ENCODE measurements around the gene RGMB. TPM values are rescaled to one million over a fixed set of nuclear protein-coding genes. Genes with fewer than 3 reads are reported as not detected.

RGMB gene
- total RNA-seq, 4 donors from 2014 or later: 39.0 to 125 (median 50.3) TPM

GRCh38 chr5:98798847-98799246, 25.4 kb downstream of the RGMB start:
- 81 to 90% methylated on average over 2 to 3 of the region's 3 CpGs for whole genome bisulfite sequencing, 2 donors (ENCODE audit: low coverage in 1 of 2)
- in situ Hi-C loops (cut with MboI; ENCODE audit: low pct_ligation_motif_present in 1 of 4, low pct_unique_long_range_greater_than_20kb in 1 of 4, low sequenced_read_pairs in 3 of 4) (loop anchor here in 1 of 4 donors (25.0 kb wide), 1 partner anchor 1262 kb away; no protein-coding TSS in a partner anchor), intact Hi-C loops (cut with DNase I; ENCODE audit: low total_unique reads) (no loop called here)
- no peak for DNase-seq
- no peak overlapping the region for H3K4me3 ChIP-seq
- H3K36me3 ChIP-seq: no peaks in the 10 kb centered on the region
- no peaks in the 10 kb centered on the region for H3K27me3 ChIP-seq
- no peak for TF ChIP-seq POLR2AphosphoS5 (IDR thresholded peaks at IDR 0.05)
- TF ChIP-seq POLR2A (IDR thresholded peaks at IDR 0.05): no peak
- H3K9me3 ChIP-seq: no peaks in the 10 kb centered on the region
- no peak overlapping the region for H3K27ac ChIP-seq
- peaks cover 0 to 29% (median 8%) of the 10 kb centered on the region in 4 donors for H3K4me1 ChIP-seq

GRCh38 chr5:98804066-98804465, 30.6 kb downstream of the RGMB start:
- in situ Hi-C loops (cut with MboI; ENCODE audit: low pct_ligation_motif_present in 1 of 4, low pct_unique_long_range_greater_than_20kb in 1 of 4, low sequenced_read_pairs in 3 of 4): loop anchor here in 2 of 4 donors (25.0 kb wide), 2 partner anchors 1567 to 1592 kb away; no protein-coding TSS in a partner anchor
- WGBS, 2 donors (ENCODE audit: low coverage in 1 of 2): 80 to 94% methylated on average over 2 of the region's 2 CpGs

GRCh38 chr5:98805070-98805469, 31.6 kb downstream of the RGMB start:
- H3K4me3 ChIP-seq: no peak overlapping the region
- peaks cover 12 to 25% of the 10 kb centered on the region in 2 donors for H3K9me3 ChIP-seq
- intact Hi-C loops (cut with DNase I; ENCODE audit: low total_unique reads) (no loop called here), in situ Hi-C loops (cut with MboI; ENCODE audit: low pct_ligation_motif_present in 1 of 4, low pct_unique_long_range_greater_than_20kb in 1 of 4, low sequenced_read_pairs in 3 of 4) (loop anchor here in 2 of 4 donors (25.0 kb wide), 2 partner anchors 1568 to 1593 kb away; no protein-coding TSS in a partner anchor)
- no peak for DNase-seq
- WGBS, 2 donors (ENCODE audit: low coverage in 1 of 2): 0% methylated on average over 1 of the region's 1 CpG
- no peak overlapping the region for H3K27ac ChIP-seq
- H3K36me3 ChIP-seq: peaks cover 0 to 4% (median under 1%) of the 10 kb centered on the region in 4 donors
- H3K27me3 ChIP-seq: no peaks in the 10 kb centered on the region
- TF ChIP-seq CTCF (IDR thresholded peaks at IDR 0.05) (no peak), POLR2A (IDR thresholded peaks at IDR 0.05) (no peak), POLR2AphosphoS5 (IDR thresholded peaks at IDR 0.05) (no peak), EP300 (IDR thresholded peaks at IDR 0.05; ENCODE audit: low read depth) (no peak)
- no peaks in the 10 kb centered on the region for H3K4me1 ChIP-seq

More at GRCh38 chr5:98804066-98804465, 30.6 kb downstream of the RGMB start:
- Histone ChIP-seq H3K4me1 (no peaks in the 10 kb centered on the region), H3K4me3 (no peak overlapping the region), H3K36me3 (peaks cover 0 to 4% (median under 1%) of the 10 kb centered on the region in 4 donors), H3K9me3 (peaks cover 12 to 25% of the 10 kb centered on the region in 2 donors), H3K27me3 (no peaks in the 10 kb centered on the region), H3K27ac (no peak overlapping the region)
- no peak for DNase-seq
- intact Hi-C loops (cut with DNase I; ENCODE audit: low total_unique reads): no loop called here
- TF ChIP-seq POLR2AphosphoS5 (IDR thresholded peaks at IDR 0.05) (no peak), EP300 (IDR thresholded peaks at IDR 0.05; ENCODE audit: low read depth) (no peak), POLR2A (IDR thresholded peaks at IDR 0.05) (no peak), CTCF (IDR thresholded peaks at IDR 0.05) (no peak)

- Histone ChIP-seq H3K4me1 (no peaks in the 10 kb centered on the region), H3K4me3 (no peak overlapping the region), H3K27ac (no peak overlapping the region), H3K27me3 (no peaks in the 10 kb centered on the region), H3K36me3 (peaks cover 0 to 4% (median under 1%) of the 10 kb centered on the region in 4 donors), H3K9me3 (peaks cover 12 to 25% of the 10 kb centered on the region in 2 donors)
- in situ Hi-C loops (cut with MboI; ENCODE audit: low pct_ligation_motif_present in 1 of 4, low pct_unique_long_range_greater_than_20kb in 1 of 4, low sequenced_read_pairs in 3 of 4): loop anchor here in 2 of 4 donors (25.0 kb wide), 2 partner anchors 1571 to 1596 kb away; no protein-coding TSS in a partner anchor
- no peak for TF ChIP-seq POLR2A (IDR thresholded peaks at IDR 0.05)
- TF ChIP-seq EP300 (IDR thresholded peaks at IDR 0.05; ENCODE audit: low read depth): no peak
- TF ChIP-seq POLR2AphosphoS5 (IDR thresholded peaks at IDR 0.05): no peak
- TF ChIP-seq CTCF (IDR thresholded peaks at IDR 0.05): no peak
- intact Hi-C loops (cut with DNase I; ENCODE audit: low total_unique reads): no loop called here
- DNase-seq: no peak
These were observed 34.3 kb downstream of the RGMB start for GRCh38 chr5:98807806-98808205.
